ENCODE results near the gene KCNQ5.

DNA sequence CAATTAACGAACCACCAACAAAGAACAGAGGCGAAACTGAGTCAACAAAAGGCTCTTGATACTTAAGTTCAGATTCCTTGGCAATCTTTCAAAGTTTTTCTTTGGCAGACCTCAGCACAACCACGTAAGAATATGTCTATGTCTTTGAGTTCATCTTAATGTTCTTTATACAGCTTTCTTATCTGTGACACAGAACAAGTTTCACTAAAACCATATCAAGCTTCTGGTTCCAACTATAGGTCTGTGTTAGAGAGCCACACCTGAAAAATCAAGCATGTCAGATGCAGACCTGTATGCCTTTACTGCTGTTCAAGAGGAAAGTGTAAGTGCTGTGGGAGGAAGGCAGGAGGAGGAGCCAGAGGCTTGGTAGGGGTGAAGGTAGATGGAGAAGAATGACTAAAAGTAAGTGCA is 332.1 kb downstream of the KCNQ5 start:
- TF ChIP-seq, protein P1, sequence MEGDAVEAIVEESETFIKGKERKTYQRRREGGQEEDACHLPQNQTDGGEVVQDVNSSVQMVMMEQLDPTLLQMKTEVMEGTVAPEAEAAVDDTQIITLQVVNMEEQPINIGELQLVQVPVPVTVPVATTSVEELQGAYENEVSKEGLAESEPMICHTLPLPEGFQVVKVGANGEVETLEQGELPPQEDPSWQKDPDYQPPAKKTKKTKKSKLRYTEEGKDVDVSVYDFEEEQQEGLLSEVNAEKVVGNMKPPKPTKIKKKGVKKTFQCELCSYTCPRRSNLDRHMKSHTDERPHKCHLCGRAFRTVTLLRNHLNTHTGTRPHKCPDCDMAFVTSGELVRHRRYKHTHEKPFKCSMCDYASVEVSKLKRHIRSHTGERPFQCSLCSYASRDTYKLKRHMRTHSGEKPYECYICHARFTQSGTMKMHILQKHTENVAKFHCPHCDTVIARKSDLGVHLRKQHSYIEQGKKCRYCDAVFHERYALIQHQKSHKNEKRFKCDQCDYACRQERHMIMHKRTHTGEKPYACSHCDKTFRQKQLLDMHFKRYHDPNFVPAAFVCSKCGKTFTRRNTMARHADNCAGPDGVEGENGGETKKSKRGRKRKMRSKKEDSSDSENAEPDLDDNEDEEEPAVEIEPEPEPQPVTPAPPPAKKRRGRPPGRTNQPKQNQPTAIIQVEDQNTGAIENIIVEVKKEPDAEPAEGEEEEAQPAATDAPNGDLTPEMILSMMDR (conservative IDR thresholded peaks at IDR 0.05 in 1 of 2, IDR thresholded peaks at IDR 0.05 in 1 of 2; ENCODE audit: low read depth in 1 of 2, low read length in 2 of 2) = no peak
- no peak for TF ChIP-seq EZH2 (IDR thresholded peaks at IDR 0.05; ENCODE audit: low read length, missing control alignments)
